Kidney capillary endothelial cell (primary cell): ENCODE measurements around the gene CD300C.
"Not testable (repeated sequence)": the region's sequence is repeated elsewhere in the genome, so short reads cannot be mapped to it uniquely, and the experiment has no call there.

Experiments used
- DNase-seq: peaks from one replicate; pipeline ENCODE4 v3.0.0-alpha.2; 2018; ENCODE audit warnings: low spot score

The CD300C gene

GRCh38 chr17:74531231-74531761, 14.6 kb downstream of the CD300C start, which contains the start of gene CD300LB:
Gene CD300LB (minus strand): TSS chr17:74531475. CDS start chr17:74531350, 125 bp downstream.
- no peak for DNase-seq

GRCh38 chr17:74530831-74531150, 15.1 kb downstream of the CD300C start:
- no peak for DNase-seq

- no peak for DNase-seq
Observed at GRCh38 chr17:74529243-74529642, 16.7 kb downstream of the CD300C start.

GRCh38 chr17:74528491-74529199, 17.3 kb downstream of the CD300C start:
- no peak for DNase-seq

GRCh38 chr17:74527756-74528155, 18.2 kb downstream of the CD300C start:
- DNase-seq: no peak

- DNase-seq: no peak
Observed at GRCh38 chr17:74527081-74527480, 18.8 kb downstream of the CD300C start.

- no peak for DNase-seq
Observed at GRCh38 chr17:74526681-74527080, 19.2 kb downstream of the CD300C start.

- DNase-seq: no peak
Observed at GRCh38 chr17:74525781-74526288, 20.1 kb downstream of the CD300C start.

- DNase-seq: no peak
Observed at GRCh38 chr17:74525465-74525725, 20.5 kb downstream of the CD300C start.

- DNase-seq: no peak
Observed at GRCh38 chr17:74524653-74525464, 21.1 kb downstream of the CD300C start.

GRCh38 chr17:74523308-74523707, 22.6 kb downstream of the CD300C start:
- no peak for DNase-seq

- DNase-seq: no peak
Observed at GRCh38 chr17:74522381-74523105, 23.4 kb downstream of the CD300C start.

- no peak for DNase-seq
Observed at GRCh38 chr17:74521701-74522201, 24.2 kb downstream of the CD300C start.

- DNase-seq: no peak
Observed at GRCh38 chr17:74520790-74521480, 25.0 kb downstream of the CD300C start.

- DNase-seq: no peak
Observed at GRCh38 chr17:74520016-74520434, 25.9 kb downstream of the CD300C start.

GRCh38 chr17:74518413-74518981, 27.4 kb downstream of the CD300C start:
- DNase-seq: not testable (repeated sequence)

- DNase-seq: no peak
Observed at GRCh38 chr17:74516561-74517328, 29.2 kb downstream of the CD300C start.

GRCh38 chr17:74515941-74516340, 30.0 kb downstream of the CD300C start:
- DNase-seq: no peak

GRCh38 chr17:74514632-74515334, 31.1 kb downstream of the CD300C start:
- DNase-seq: no peak
